HG03378 (cell line): ENCODE results near the gene C1QTNF6.

Source experiments
- ATAC-seq: cut with Tn5 transposase; IDR thresholded peaks from one replicate; pipeline ENCODE4 v1.9.1; 2021; ENCODE audit warnings: mild to moderate bottlenecking, moderate library complexity; ENCODE audit not compliant: unreplicated experiment

C1QTNF6 gene

DNA sequence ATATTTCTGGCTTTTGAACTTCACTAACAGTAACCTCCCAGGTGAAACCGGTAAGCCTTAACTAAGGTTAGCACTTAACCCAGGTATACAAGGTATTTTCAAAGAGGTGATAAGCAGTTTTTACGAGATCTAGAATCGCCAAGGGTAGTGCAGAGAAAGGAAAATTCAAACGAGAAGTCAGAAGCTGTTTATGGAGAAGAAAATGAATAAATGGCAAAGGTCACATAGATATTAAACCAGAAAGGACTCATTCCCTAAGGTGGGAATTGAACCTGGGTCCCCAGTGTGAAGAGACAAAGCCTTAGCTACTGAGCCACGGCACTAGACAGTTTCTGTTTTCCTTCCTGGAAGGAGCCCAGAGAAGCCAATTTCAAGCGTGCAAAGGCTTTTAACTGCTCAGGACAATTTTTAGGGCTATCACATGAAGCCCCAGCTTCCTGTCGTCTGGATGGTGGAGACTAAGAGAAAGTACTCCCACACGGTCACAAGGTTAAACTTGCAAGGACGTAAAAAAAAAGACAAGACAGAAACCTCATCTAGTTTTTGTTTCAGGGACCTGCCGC, 5.7 kb upstream of the C1QTNF6 start:
- ATAC-seq = no peak

DNA sequence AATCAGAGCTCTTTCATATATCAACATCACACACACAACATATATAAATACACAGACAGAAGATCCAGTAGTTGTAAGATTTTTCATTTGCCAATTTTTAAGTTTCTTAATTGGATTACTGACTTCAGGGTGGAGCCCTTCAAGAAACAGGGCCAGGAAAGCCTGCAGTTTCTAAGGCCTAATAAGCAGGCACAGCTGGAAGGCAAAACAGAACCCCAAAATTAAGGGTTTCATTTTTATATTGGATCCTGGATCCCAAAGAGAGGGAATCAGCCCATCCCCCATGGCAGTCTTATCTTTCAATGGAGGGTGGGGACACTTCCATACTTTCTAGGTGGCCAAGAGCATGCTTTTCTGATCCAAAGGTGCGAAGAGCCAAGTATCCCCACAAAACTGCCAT, 4.7 kb upstream of the C1QTNF6 start:
- ATAC-seq = no peak

DNA sequence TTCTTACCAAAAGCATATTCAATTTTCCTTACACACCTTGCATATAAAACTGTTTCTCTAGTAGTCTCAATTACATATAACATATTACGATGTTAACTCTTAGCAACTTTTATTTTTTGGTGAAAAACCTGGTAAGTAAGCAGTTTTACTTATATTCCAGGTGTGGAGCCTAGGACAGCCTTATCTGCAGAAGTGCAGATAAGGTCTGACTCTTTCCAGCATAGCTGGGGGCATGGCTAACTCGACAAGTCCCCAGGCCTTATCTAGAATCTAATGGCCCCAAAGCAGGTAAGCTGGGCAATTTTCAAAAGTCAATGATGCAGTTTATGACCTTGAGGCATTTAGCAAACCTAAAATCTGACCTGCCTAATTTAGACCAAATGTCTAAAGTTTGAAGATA, 4.2 kb upstream of the C1QTNF6 start:
- no peak for ATAC-seq

DNA sequence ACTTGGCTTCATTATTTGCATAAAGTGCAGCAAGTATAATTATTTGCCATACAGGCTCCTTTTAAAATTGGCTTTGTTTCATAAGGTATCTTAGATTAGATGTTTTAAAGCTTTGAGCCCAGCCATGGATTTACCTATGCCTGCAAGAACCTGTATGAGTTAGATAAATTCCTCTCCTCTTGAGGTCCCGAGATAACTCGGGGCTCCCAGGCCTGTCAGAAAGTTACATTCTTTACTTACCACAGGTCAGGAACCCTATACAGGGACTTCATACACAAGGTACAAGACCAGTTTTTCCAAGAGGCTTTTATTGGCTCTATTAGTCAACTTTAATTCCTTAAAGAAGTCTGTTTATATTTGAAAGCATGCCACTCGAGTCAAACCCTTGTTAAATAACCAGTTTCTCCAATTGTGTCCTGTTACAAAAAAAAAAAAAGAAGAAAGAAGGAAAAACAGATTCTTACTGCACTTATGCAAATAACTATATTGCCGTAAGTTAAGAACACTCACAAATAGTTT, 2.3 kb upstream of the C1QTNF6 start:
- ATAC-seq = no peak

DNA sequence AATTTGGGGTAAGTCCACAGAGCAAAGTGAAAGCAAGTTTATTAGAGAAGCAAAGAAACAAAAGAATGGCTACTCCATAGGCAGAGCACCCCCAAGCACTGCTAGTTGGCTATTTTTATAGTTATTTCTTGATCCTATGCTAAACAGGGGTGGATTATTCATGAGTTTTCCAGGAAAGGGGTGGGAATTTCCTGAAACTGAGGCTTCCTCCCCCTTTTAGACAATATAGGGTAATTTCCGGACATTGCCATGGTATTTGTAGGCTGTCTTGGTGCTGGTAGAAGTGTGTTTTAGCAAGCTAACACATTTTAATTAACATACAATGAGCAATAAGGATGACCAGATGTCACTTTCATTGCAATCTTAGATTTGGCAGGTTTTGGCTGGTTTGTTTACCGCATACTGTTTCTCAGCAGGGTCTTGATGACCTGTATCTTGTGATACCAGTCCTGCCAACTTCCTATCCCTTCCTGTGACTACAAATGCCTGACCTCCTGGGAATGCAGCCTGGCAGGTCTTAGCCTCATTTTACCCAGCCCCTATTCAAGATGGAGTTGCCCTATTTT, 937 bp upstream of the C1QTNF6 start:
- no peak for ATAC-seq

DNA sequence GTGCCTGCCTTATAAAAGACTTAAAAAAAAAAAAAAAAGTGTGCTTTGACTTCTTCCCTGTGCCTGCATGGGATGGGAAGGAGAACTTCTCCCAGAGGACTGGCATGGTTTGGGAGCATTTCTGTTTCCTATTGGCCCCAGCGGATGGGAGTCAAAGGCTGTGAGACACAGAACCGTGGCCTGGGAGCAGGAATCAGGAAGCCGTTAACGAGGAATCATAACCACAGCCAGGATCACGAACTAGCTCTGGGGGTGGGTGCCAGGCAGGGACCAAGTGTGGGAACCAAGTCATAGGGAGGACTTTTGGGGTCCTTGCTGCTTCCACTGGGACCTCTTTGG, 526 bp downstream of the C1QTNF6 start:
- ATAC-seq = no peak

DNA sequence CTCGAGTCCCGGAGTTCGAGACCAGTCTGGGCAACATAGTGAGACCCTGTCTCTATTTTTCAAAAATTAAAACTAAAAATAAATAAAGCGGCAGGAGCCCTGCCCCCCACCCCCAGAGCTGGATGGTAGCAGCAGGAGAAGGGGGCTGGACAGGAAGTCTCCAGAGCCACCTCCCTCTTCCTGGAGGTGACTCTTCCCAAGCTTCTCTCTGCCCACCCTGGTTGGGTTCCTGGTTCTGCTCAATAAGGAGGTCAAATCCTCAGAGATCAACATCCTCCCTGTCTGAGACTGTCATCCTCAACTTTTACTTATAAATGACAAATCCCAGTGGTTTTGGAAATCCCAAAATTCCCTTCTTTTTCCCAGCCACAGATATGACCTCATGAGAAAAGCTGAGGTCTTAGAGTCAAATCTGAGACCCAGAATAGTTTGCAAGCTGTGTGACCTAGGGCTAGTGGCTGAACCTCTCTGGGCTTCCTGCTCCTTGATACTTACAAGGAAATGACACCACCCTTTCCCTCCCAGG, 987 bp downstream of the C1QTNF6 start:
- ATAC-seq = no peak

DNA sequence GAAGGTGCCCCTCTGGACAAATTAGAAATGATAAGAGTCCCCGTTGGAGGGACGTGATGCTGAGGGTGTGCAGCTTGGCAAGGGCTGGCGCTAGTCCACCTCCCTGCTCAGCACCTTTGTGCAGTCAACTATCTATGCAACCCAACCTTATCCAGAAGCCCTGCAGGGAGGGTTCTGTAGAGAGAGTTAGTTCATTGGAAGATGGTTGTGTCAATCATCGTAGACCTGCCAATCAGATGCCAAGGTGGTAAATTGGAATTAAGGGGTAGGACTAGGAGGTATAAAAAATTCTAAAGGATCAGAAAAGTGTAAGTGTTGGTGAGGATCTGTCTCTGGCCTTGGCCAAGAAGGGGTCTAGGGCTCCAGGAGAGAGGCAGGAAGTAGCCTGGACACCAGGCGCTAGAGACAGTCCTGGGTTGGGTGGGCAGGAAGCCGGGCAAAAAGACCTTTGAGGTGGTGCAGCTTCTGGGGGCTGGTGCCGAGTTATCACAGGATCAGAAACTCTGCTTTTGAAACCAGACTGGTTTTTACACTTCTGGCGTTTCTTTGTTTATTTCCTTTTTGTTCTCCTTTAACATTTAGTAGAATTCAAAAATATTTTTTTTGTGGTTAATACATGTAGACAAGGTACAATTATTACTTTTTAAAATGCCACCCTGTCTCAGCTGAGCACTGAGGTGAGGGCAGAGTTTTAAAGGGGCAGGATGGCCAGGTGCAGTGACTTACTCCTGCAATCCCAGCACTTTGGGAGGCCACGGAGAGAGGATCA, 1.6 kb downstream of the C1QTNF6 start:
- ATAC-seq = no peak

DNA sequence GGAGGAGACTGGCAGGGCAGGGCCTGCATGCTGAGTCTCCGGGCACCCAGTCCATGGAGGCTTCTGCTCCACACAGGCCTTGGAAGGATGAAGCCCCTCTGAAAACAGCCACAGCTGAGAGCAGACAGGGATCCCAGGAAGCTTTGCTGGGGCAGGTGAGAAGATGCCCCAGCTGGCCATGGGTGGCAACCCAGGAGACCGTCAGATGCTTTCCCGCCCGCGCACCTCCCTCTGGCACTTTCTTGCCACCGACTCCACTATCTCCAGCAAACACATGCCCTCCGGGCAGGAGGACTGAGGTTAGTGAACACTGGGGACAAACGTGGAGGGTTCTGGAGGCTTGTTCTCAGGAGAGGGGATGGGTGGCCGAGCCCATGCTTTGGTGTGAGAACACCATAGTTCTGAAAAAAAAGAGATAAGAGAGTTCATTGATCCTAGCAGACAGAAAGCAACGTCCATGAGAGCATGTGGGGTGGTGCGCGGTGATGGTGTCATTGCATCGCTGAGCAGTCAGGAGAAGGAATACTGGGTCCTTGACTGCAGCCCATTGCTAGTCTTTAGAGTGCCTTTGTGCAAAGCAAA, 2.3 kb downstream of the C1QTNF6 start:
- no peak for ATAC-seq

DNA sequence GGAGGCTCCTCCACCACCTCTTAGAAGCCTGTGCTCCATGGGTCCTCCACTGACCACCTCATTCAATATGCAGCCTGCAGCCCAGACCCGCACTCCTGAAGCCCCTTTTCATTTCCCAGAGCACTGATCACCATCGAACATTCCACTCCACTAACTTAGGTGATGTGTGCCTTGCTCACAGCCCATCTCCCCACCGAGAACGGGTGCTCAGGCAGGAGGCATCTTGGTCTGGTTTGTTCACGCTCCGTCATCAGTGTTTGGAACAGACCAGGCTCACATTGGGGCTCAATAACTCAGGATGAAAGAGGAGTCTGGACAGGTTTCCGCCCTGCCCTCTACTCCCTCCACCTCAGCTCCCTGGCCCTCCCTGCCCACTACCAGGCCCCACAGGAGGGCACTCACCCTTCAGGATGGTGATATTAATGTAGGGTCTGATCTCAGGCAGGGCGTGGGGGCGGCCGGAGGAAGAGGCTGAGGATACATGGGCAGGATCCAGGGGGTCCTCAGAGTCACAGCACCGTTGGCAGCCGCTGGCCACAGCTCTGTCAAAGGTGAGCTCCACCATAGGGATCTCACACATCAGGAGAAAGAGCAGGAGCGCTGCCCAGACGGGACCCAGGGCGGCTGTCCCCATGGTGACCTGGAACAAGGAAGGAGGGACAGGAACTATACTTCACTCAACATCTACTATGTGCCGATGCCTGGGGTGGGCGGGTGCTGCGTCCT, 3.1 kb downstream of the C1QTNF6 start:
- no peak for ATAC-seq

DNA sequence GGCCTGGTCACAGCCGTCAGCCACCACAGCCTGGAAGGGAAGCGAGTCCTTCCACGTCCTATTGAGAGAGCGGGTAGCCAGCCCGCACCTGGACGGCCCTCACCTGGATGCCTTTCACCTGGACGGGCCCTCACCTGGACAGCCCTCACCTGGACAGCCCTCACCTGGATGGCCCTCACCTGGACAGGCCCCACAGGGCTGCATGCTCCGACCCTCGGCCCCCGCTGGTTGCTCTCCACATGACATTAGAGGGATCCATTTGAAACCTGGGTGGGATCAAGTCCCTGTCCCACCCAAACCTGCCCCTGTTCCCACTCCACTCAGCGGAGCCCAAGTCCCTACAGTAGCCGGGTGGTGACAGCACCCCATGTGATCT, 3.7 kb downstream of the C1QTNF6 start:
- ATAC-seq = no peak

DNA sequence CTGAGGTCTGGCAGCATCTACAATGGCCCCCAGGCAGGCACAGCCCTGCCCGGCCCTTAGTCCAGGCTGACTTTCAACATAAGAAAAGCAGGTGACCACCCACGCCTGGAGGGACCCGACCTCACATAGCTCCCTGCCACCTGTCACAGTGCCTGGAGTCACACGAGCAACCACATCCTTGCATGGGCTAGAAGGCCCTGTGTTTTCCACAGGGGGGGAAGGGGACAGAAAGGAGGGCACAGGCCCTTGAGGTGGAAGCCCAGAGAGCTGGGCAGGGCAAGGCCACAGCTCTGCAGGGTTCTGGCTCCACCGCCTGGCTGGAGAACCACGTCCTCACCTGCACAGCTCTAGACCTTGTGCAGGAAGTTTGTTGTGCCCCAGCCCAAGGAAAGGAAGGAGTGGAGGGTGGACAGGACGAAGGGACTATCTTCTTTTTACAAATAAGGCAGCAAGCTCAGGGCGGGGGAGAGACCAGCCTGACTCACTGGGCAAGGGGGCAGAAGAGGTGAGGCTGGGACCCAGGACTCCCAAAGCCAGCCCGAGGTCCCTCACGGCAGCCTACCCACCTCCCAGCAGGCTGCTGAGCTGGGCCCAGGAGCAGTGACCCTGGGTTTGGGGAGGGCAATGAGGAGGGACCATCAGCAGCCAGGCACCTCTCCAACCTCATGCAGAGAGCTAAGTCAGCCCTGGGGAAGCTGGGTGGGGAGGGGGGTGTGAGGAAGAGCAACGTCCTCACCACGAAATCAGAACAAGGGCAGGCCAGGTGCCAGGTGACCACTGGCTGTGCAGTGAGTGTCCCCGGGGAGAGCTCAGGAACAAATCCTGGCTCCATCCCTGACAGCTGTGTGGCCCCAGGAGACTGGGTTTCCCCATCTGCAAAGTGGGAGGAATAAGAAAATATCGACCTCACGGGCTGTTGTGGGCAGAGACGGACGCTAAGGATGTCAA, 4.3 kb downstream of the C1QTNF6 start:
- ATAC-seq = no peak

DNA sequence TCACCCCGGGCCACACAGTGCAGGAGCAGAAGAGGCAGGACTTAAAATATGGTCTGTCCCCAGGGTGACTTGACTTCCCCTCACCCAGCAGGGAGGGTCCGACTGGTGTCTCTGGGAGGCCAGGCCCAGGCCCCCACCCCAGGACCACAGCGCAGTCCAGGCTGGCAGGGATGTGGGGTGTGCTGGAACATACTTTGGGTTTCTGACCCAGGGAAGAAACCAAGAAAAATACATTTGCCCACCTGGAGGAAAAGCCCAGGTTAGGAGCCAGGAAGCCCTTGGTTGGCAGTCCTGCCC, 5.2 kb downstream of the C1QTNF6 start:
- ATAC-seq = no peak

DNA sequence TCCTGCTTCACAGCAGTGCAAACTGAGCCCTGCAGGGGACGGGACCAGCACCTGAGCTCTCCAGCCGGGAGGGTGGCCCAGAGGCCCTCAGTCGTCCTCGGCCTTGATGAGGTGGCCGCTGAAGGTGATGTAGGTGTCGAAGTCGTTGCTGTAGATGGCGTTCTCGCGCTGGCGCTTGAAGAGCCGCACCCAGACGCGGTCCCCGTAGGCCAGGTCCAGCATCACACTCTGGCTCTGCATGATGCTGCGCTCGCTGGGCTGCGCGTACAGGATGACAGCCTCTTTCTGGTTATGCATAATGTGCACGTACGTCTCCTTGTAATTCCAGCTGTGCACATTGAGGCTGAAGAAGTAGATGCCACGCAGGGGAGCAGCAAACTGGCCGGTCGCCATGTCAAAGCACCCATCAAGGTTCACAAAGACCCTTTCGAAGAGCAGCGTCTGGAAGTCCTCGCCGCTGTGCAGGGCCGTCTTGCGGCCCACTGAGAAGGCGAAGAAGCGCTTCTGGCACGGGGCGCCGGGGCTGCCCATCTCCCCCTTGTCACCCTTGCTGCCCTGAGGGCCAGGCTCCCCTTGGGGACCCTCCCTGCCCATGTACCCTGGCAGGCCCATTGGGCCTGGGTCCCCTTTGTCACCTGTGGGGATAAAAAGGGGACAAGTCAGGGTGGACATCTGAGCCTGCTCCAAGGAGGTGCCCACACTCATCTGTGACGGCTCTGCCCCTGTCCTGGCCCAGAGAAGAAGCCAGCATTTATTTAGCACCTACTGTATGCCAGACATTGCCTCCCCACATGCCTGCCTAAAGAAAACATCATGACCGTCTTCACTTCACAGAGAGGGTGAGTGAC, 5.7 kb downstream of the C1QTNF6 start:
- ATAC-seq = no peak

DNA sequence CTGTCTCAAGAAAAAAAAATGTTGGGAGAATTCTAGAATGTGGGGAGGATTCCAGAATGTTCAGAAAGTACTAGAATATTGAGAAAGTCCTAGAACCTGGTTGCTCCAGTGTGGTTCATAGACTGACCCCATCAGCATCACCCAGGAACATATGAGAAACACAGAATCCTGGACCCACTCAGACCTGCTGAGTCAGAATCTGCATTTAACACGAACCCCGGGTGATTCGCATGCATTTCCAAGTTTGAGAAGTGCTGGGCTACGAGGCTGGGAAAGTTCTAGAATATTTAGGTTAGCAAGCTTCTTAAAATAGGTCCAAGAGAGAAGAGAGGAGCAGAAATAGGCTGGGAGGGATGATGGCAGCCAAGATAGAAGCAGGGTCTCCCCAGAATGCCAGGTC, 6.4 kb downstream of the C1QTNF6 start:
- no peak for ATAC-seq

DNA sequence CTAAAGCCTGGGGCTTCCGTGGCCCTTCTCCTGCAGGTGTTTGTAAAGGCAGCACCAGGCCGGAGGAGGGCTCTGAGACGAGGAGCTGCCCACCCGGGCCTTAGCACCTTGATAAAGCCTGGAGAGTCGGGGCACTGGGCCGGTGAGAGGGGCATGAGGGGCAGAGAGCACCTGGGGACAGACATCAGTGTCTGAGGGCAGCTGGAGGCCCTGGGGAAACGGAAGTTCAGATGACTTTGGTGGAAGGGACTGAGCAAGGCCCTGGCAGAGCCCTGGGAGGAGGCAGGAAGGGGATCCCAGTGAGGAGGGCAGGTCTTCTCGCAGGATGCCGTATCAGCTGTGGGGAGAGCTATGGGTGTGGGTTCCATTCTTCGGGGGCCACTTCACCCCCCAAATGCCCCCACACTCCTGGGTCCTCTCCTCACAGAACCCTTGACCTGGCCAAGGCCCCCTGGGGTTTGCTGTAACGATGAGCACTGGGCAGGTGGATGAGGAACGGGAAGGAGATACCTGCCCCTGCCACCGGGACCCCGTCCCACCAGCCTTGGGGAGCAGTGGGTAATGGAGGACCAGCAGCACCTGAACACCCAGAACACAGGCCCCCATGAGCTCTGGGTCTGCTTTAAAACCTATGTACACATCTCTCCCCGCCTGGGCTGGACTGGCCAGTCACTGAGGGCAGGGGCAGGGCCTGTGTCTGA, 7.4 kb downstream of the C1QTNF6 start:
- no peak for ATAC-seq

DNA sequence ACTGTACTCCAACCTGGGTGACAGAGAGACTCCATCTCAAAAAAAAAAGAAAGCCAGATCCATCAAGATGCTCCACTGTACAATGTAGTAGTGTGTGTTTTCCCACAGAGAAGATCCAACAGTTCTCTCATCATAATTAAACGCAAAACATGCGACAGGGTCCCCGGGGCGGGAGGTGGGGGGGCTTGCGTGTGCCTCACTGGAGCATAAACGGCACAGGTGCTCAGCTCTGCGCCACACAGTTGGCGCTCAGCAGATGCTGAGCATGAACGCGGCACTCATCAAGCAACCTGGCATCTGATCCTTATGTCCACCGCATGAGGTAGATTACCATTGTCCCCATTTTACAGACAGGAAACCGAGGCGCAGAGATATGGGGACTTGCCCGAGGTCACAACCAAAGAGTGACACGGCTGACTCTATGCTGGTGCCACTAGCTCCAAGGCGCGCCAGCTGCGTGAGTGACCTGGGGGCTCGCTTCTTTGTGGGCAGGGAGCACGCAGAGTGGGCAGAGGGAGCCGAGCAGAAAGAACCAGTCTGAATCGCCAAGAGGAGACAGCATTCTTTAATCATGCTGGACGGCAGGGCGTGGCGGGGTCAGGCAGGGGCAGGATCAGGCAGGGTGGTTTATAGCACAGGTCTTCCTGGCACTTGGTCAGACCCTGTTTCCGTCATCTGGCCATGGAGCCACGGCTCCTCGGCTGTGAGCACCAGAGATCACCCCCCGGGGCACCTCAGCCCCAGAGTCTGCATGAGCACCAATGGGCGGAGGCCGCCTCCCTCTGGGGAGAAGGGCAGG, 8.2 kb downstream of the C1QTNF6 start:
- ATAC-seq = no peak

DNA sequence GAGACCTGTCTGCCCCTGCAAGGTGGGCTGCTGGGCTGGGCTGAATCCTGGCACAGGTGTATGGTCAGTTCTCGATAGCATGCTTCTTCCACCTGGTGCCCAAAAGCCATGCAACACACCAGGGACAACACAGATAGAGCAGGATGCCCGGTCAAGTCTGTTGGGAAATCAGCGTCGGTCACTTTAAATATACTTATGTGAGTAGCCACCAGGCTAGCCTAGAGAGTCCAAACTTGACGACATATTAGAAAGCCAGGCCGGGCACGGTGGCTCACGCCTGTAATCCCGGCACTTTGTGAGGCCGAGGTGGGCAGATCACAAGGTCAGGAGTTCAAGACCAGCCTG, 8.9 kb downstream of the C1QTNF6 start:
- no peak for ATAC-seq
